GM13977 (cell line): ENCODE data around the gene METTL9.
"Not testable (repeated sequence)": the region's sequence is repeated elsewhere in the genome, so short reads cannot be mapped to it uniquely, and the experiment has no call there.

Experiments
- DNase-seq: peaks from one replicate; pipeline ENCODE4 v3.0.0; 2012; ENCODE audit warnings: low spot score
- CTCF ChIP-seq: IDR thresholded peaks from 2 replicates; pipeline ENCODE4 v1.5.1; 2012; ENCODE audit warnings: mild to moderate bottlenecking, control low read depth; ENCODE audit not compliant: insufficient read depth; ENCODE audit errors: extremely low read depth, missing control alignments
- in situ Hi-C: fragments of 300-500 bp; cut with MboI; formaldehyde crosslinking; loops from one replicate; pipeline ENCODE4 v1.12.0; 2022; ENCODE audit warnings: low sequenced_read_pairs, low pct_unique_long_range_greater_than_20kb, mixed read lengths, inconsistent platforms; ENCODE audit not compliant: unreplicated experiment

Gene METTL9

GRCh38 chr16:21622545-21622944, 23.2 kb downstream of the METTL9 start:
- no peak for DNase-seq
- in situ Hi-C loops: no loop called here
- TF ChIP-seq CTCF: no peak

GRCh38 chr16:21625026-21625425, 25.6 kb downstream of the METTL9 start:
- in situ Hi-C loops: no loop called here
- no peak for DNase-seq
- TF ChIP-seq CTCF: no peak

- no peak for TF ChIP-seq CTCF
- in situ Hi-C loops: no loop called here
- no peak for DNase-seq
These were observed 27.4 kb downstream of the METTL9 start for GRCh38 chr16:21626659-21627277.

- no peak for TF ChIP-seq CTCF
- in situ Hi-C loops: no loop called here
These were observed 28.8 kb downstream of the METTL9 start for GRCh38 chr16:21628121-21628726.

GRCh38 chr16:21628772-21629171, 29.4 kb downstream of the METTL9 start:
- in situ Hi-C loops: no loop called here
- no peak for TF ChIP-seq CTCF
- no peak for DNase-seq

More at GRCh38 chr16:21628121-21628726, 28.8 kb downstream of the METTL9 start:
- DNase-seq: no peak

GRCh38 chr16:21629616-21630539, 30.5 kb downstream of the METTL9 start:
- in situ Hi-C loops, DNase-seq: not testable (repeated sequence)

GRCh38 chr16:21630866-21631265, 31.5 kb downstream of the METTL9 start:
- in situ Hi-C loops, DNase-seq: not testable (repeated sequence)

GRCh38 chr16:21631376-21631775, 32.0 kb downstream of the METTL9 start:
- in situ Hi-C loops, DNase-seq: not testable (repeated sequence)

GRCh38 chr16:21631951-21632575, 32.7 kb downstream of the METTL9 start:
- in situ Hi-C loops: not testable (repeated sequence)

More at GRCh38 chr16:21631951-21632575, 32.7 kb downstream of the METTL9 start:
- DNase-seq: not testable (repeated sequence)
